HG02623 (cell line): Measurements from ENCODE around the gene LPAR1.

Experiments used
- ATAC-seq: cut with Tn5 transposase; IDR thresholded peaks from one replicate; pipeline ENCODE4 v1.9.1; 2021; ENCODE audit warnings: moderate library complexity; ENCODE audit not compliant: unreplicated experiment

The LPAR1 gene

DNA sequence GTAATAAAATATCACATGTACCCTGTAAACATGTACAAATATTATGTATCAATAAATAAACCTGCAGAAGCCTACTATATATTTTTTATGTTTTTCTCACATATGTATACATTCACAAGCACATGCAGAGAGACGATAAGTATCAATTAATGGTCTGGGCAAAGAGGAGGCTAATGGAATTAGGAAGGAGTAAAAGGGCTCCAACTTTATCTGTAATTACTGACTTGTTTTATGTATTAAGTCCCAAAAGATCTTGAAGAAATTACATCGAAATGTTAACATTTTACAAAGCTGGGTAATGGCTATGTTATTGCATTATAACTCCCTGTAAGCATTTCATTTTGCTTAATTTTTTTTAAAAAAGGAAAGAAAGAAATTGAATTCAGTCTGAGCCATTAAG is 78.0 kb downstream of the LPAR1 start:
- ATAC-seq: no peak

DNA sequence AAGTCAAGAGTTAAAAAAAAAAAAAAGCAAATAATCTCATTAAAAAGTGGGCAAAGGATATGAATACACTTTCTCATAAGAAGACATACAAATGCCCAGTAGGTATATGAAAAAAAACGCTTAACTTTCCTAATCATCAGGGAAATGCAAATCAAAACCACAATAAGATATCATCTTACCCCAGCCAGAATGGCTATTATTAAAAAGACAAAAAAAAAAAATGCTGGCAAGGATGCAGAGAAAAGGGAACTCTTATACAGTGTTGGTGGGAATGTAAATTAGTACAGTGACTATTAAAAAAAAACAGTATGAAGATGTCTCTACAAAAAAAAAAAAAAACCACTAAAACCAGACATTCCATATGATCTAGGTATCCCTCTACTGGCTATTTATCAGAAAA is 79.4 kb downstream of the LPAR1 start:
- no peak for ATAC-seq

DNA sequence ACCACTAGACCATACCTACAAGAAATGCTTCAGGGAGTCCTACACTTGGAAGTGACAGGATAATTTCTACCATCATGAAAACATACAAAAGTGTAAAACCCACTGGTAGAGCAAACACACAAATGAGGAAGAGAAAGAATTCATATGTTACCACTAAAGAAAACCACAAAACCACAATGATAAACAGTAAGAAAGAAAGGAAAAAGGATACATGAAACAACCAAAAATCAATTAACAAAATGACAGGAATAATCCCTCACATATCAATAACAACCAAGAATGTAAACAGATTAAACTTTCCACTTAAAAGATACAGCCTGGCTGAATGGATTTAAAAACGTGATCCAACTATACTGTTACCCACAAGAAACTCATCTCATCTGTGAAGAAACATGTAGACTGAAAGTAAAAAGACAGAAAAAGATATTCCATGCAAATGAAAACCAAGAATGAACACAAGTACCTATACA is 83.4 kb downstream of the LPAR1 start:
- no peak for ATAC-seq

DNA sequence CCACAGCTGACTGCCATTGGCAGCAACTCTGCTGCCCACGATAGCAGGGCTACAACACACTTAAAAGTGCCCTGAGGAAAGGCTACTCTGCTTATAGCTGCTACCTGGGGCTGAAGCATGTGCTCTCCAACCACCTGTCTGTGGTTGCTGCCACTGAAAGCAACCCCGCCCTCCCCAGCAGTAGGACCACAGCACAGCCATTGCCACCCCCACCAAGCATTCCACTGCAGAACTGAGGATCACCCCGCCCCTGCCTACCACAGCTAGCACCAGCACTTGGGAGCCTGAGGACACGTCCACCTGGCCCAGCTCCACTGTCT is 85.8 kb downstream of the LPAR1 start:
- ATAC-seq: no peak

DNA sequence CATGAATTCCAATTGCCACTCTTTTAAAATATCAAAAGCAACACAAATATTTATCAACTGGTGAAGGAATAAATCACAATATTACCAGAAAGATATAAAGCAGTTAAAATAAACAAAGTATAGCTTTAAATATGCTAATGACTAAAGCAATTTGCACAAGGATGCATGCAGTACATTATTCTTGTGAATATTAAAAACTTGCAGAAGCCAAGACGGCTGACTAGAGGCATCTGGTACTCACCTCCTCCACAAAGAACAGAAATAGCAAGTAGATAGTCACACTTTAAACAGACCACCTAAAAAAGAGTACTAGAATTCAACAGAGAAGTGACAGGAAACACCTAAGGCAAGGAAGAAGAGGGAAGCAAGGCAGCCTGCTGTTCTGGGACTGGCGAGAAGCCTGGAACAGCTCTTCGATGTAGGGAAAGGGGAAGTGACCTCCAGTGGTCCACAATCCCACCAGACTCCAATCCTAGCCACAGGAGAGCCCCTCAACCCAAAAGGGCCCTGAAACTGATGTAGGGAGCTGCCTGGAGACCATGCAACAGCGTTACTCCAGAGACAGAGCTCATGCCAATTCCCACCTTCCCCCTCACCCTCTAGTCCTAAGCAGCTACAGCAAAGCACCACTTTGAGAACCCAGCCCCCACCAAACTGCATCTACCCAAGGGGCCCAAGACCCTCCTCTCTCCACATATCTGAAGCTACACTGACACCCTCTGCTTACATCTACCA is 86.3 kb downstream of the LPAR1 start:
- ATAC-seq: no peak

DNA sequence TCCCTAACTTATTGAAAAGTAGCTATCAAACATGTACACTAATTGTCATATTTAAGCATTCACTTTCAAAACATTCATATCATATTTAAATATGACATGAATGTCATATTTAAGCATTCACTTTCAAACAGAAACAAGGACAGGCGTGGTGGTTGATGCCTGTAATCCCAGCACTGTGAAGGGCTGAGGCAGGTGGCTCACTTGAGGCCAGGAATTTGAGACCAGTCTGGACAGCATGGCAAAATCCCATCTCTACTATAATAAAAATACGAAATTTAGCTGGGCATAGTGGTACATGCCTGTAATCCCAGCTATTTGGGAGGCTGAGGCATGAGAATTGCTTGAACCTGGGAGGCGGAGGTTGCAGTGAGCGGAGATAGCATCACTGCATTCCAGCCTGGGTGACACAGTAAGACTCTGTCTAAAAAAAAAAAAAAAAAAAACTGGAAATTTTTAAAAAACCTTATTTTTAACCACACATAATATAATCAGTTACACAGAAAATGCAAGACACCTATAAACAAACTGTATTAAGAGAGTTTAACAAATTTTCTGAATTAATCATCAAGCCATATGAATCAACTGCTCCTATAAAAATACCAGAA is 88.1 kb downstream of the LPAR1 start:
- no peak for ATAC-seq

DNA sequence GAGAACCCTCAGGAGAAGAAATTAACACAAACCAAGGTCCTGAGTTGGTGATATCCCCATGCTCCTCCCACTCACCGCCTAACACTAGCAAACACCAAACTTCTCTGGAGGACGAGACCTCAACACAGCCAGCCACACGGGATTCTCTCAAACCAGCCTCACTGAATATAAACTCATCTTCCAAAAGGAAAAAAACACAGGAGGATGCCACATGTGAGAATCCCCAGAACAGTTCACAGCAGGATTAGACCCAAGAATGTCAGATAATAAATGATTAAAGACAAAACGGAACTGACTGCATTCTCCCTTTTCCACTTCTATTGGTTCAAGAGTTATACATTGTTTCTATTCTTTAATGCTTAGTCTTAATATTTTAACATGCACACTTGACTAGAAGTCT is 89.2 kb downstream of the LPAR1 start:
- ATAC-seq: no peak

DNA sequence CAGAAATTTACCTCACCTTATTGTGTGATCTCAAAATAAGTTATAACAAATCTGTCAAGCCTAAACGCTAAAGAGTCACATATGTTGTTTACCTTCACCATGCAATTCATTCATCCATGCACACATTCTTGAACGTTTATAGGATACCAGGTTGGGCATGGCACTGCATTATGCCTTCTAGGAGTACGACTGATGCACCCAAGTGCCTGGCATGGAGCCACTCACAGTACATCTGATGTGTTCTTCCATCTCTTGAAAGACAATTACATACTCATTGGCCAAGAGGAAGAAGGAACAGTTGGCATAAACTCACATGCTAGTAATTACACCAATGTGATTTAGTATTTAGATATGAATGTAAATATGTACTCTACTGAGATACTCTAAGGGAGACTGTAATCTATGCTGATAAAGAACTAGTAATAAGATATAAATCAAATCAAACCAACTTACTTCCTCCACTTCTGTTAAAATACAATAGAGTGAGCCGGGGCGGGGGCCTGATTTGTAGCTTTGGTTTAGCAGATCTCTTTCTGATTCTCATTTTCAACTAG is 90.7 kb downstream of the LPAR1 start:
- ATAC-seq: no peak

DNA sequence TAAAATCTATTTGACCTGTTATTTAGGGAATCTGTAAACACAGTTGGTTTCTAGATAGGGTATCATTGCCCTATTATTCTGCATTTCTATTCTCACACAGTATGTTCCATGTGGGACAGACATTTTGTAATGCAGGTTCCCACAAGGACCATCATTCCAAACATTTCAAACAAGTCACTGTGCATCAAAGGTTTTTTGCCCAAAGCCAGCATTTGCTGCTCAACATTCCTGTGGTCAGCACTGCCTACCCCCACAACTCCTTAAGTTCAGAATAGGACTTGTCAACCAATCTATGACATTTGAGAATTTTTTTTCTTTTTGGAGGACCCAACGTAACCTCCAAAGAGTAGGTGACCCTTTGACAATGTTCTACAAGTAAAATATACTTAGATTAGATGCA is 95.7 kb downstream of the LPAR1 start:
- ATAC-seq: no peak

DNA sequence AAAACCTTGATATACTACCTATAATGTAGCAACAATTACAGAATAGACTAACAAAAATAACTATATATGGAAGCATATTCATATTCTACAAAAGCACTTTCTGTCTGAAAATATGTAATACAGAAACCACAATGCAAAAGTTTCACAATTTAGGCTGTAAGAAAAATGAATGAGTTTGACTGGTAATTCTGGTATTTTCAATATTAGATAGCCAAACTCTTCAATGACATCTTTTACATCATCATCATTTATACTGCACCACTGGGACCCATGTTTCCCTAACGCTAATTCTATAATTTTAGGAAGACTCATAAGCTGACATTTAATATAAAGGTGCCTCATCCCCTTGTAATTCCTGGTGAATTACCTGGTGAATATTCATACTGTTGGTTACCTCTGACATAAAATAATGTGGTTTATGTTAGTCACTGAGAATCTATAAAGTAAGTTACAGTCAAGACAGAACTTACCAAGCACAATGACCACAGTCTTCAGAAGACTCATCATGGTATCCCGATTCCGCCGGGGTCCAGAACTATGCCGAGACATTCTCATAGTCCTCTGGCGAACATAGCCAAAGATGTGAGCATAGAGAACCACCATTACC is 97.2 kb downstream of the LPAR1 start:
- no peak for ATAC-seq

DNA sequence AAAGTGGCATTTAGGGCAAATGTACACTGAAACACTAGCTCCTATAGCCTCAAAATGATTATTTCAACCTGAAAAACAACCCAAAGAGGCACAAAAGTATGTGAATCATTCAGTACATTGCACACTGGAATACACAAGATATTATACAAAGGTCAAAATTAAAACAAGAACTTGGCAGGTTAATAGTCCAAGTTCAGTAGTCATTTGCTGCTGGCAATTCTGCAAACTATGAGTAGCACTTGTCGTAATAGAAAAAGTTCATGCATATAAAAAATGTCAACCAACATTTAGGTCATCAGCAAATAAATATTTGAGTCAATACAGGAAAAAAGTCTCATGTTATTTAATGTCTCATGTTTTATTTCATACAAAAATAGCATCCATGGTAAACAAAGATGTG is 98.7 kb downstream of the LPAR1 start:
- ATAC-seq: no peak

DNA sequence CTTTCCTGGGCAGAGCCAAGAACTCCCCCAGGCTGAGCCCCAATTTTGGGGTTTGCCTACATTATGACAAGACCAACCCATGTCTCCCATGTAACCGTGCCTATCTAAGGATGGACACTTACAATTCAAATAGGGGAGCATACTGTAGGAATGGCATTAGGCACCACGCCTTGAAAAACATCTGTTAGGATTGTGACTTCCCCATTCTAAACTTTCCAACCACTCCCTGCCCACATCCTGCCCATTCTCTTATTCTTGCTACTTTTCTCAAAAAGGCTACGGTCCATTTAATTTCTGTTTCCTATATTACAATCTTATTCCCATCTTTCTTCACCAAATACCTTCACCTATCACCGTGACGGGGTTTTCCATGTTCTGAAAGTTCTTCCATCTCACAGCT is 99.2 kb downstream of the LPAR1 start:
- ATAC-seq: no peak

DNA sequence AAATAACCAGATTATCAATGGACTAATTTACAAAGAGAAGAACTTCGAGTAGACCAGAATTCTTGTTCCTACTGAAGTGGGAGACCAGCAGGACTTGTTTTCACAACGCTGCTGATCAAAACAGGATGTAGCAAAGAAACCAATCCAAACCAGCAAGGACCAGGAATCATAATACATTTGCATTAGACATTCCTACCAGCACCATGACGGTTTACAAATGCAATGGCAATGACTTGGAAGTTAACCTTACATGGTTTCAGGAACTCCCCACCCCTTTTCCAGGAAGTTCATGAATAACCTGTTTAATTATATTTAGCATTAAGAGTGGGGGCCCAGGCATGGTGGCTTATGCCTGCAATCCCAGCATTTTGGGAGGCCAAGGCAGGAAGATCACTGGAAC is 100.0 kb downstream of the LPAR1 start:
- ATAC-seq: no peak

DNA sequence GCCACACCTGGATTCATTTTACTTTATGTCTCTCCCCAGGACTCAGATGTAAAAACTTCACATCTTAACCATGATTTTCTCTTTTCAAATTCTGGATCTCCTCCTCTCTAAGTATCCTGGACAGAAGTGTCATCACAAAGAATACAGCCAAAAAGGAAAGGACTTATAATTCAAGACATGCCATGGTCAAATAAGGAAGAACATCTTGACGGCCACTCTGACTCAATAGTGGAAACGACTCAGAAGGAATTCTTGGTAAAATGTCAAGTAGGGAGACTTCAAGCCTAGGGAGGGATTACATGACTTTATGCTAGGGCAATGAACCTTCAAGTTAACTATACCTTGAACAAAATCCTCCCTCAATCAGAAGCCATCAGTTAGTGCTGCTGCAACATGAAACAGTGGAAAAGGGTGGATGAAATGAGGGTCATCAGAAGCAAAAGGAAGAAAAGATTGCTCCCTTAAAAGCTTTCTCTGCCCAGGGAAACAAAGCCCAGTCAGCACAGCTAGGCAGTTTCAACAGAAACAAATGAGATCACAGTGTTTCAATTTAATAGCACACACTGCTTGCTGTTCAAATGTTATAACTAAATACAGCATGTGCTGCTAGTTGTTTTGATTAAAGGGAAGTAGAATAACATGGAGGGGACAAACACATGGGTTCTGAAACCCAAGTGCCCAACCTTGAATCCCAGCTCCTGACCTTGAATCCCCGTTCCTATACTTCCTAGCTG is 101.4 kb downstream of the LPAR1 start:
- ATAC-seq: no peak

DNA sequence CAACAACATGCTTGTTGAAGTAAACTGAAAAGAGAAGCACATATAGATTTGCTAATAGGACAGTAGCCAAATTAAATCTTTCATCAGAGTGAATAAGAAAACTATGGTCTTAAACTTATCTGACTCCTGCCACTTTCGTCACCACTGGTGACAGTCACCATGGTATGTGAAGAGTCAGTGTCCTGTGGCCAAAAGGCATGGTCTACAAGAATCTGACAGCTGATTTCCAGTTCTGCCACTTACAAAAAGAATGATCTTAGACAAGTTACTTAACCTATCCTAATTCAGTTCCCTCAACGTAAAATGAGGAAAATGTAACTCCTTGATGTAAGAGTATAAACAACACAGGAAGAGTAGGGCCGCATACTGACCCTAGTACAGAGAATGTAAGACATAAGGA is 102.0 kb downstream of the LPAR1 start:
- ATAC-seq: no peak

DNA sequence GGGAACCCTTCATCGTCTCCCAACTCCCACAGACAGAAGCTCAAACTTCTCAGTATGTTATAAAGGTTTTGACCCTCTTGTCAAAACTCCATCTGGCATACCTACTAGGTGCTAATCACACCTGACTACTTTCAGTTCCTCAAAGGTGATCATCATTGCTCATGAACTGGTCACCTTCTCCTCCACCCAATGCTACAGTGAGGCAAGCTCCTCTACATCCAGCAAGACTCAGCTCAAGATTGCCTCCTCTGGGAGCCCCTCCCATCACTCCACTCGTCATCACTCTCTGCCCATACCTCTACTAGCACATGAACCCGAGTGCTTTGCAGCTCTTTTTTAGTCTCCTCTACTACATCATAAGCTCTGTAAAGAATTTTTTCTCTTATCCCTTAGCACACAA is 102.4 kb downstream of the LPAR1 start:
- no peak for ATAC-seq

DNA sequence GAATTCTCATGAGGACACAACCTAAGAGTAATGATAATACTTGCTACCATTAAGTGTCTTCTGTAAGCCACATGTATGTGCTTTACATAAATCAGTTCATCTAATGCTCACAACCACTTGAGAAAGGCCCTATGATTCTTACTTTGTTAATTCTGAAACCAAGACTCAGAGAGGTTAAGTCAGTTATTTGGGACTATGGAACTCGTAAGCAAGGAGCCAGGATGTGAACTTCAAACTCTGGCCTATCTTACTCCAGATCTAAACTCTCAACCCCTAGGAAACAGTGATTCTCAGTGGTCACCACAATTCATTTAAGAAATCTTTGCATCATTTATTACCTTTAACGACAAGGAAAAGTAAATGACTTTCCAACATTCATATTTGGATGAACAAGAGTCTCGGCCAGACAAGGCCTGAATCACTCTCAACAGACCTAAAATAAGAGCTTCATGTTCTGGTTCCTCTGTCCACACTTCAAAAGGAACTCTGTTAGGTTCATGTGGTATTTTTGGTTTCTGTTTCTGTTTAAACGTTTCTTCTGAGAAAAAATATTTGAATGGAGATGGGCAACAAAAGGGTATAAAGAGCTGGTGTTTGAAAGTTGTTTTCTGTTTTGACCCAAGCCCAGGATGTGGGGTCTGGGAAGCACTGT is 104.8 kb downstream of the LPAR1 start:
- peak; percentile 69 for ATAC-seq

DNA sequence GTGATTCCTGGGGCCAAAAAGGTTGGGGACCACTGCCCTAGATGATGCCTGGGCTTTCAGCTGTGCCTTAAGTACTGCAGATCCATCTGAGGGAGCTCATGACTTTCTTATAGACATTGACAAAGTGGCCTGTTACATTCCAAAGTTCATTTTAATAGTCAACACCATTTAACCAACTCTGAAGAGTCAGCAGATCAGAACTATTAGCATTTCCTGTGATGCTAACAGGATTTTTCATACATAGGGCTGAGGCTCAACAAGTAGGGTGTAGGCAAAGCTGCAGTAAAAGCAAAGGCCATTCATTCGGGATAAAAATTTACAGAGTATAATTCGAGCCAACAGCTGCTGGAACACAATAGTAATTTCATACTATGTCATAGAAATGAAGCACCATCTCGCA is 105.4 kb downstream of the LPAR1 start:
- no peak for ATAC-seq

DNA sequence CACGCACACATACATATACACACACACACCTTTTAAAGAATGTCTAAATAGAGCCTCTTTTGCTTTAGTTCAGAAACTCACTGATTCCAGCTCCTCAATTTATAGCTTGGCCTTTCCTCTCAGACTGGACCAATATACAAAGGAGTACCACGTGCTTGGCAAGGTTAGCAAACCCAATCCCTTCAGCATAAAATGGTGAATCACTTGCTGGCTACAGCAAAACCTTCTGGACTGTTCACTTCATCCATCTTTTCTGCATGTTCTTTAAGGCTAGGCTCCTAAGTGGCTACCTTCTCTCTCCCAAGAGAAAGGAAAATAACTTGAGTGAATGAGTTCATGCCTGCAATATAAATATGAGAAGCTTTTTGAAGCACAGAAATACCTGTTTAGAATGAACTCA is 109.7 kb downstream of the LPAR1 start:
- no peak for ATAC-seq

DNA sequence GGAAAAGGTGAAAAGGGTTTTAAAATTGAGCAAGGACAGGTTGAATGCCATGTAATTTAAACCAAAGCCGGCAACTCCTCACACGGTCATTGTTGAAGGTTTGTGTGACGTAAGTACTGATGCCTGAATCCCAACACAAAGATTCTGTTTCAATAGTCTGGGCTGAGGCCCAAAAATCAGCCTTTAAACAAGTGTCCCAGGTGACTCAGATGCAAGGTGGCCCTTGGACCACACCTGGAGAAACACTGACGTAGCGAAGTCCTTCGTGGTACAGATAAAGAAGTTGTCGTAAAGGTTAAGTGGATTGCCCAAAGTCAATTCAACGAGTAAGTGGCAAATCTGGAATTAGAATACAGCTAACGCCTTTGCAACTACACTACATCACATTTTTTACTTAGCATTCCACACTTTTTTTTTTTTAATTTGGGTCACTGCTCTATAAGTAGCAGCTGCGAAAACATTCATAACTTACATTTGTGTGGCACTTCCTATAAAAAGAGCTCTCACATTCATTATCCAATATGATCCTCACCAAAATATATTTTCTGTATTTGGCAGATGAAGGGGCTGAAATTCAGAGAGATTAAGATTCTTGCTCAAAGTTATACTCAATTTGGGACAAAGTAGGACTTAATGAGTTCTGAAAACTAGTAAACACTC is 111.3 kb downstream of the LPAR1 start:
- no peak for ATAC-seq

DNA sequence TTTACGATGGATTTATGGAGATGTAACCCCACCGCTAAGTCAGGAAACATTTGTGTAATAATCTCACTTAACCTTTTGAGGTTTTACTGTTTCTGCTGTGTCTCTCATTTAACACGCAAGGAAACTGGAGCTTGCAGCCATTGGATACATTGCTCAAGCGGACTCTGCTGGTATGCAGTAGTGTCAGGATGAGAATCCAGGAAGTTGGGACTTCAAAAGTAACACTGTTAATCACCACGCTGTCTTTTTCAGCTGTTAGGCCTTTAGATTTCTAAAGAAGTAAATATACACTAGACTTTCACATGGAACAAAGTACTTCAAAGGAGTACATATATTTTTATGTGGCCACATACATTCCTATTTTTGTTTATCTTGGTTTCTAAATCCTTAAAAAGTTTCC is 114.7 kb downstream of the LPAR1 start:
- ATAC-seq: no peak
